Endothelial cell (in vitro differentiated cells): Measurements from ENCODE around the gene SPAG17. TPM values are rescaled to one million over a fixed set of nuclear protein-coding genes. Genes with fewer than 3 reads are reported as not detected.

Experiments
- DNase-seq: peaks from one replicate; pipeline ENCODE4 v3.0.0; 2021; ENCODE audit warnings: low spot score
- H3K27ac Mint-ChIP-seq: one replicate; pipeline ENCODE4 v1.8.0; 2021; ENCODE audit warnings: mixed read lengths, inconsistent platforms; ENCODE audit not compliant: unreplicated experiment
- H3K27me3 Mint-ChIP-seq: one replicate; pipeline ENCODE4 v1.8.0; 2021; ENCODE audit warnings: mild to moderate bottlenecking, moderate library complexity, mixed read lengths, inconsistent platforms; ENCODE audit not compliant: unreplicated experiment
- H3K36me3 Mint-ChIP-seq: one replicate; pipeline ENCODE4 v1.8.0; 2021; ENCODE audit warnings: mild to moderate bottlenecking, low read depth, mixed read lengths, inconsistent platforms; ENCODE audit not compliant: unreplicated experiment
- H3K4me1 Mint-ChIP-seq: one replicate; pipeline ENCODE4 v1.8.0; 2021; ENCODE audit warnings: mild to moderate bottlenecking, mixed read lengths, inconsistent platforms; ENCODE audit not compliant: unreplicated experiment
- H3K4me3 Mint-ChIP-seq: one replicate; pipeline ENCODE4 v1.8.0; 2021; ENCODE audit warnings: mild to moderate bottlenecking, mixed read lengths, inconsistent platforms; ENCODE audit not compliant: unreplicated experiment
- H3K9me3 Mint-ChIP-seq: one replicate; pipeline ENCODE4 v1.8.0; 2021; ENCODE audit warnings: mixed read lengths, inconsistent platforms; ENCODE audit not compliant: unreplicated experiment
- total RNA-seq: library from RNA; stranded (reverse); fragmentation: NEBNext Ultra II Directional; extraction: Animal tissue kit (Norgen Biotek cat#: 25700); gene quantifications from one replicate; pipeline ENCODE4 v1.2.1, GENCODE V29; 2021; ENCODE audit not compliant: unreplicated experiment
- TF ChIP-seq, protein P1 (sequence below): fragments of 200-600 bp; sonication (generic); IDR thresholded peaks from one replicate; pipeline ENCODE4 v1.5.0; 2021; ENCODE audit warnings: antibody characterized with exemption; ENCODE audit not compliant: unreplicated experiment

SPAG17 gene
- total RNA-seq, 1 donor from 2014 or later = 9.5 TPM

DNA sequence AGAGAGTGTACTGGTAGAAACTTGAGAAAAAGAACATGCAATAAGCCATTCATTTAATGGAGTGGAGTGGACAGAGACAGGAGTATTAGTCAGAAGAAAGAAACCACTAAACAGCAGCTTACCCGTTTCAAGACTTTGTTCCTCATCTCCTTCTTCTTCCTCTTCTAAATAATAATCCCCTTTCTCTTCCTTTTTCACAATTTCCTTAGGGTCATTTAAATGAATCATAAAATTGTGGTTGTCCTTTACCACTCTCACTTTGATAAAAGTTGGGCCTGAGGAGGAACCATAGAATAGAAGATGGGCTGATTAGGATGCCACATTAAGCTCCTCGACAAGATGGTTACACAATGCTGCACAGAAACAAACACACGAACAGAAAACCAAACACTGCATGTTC is 145.9 kb downstream of the SPAG17 start:
- DNase-seq = no peak
- no peaks in the 10 kb centered on the region for H3K9me3 Mint-ChIP-seq
- peaks cover 1% of the 10 kb centered on the region for H3K27me3 Mint-ChIP-seq
- no peaks in the 10 kb centered on the region for H3K4me1 Mint-ChIP-seq
- H3K27ac Mint-ChIP-seq = no peak overlapping the region
- H3K4me3 Mint-ChIP-seq = no peak overlapping the region
- no peaks in the 10 kb centered on the region for H3K36me3 Mint-ChIP-seq
- TF ChIP-seq, protein P1, sequence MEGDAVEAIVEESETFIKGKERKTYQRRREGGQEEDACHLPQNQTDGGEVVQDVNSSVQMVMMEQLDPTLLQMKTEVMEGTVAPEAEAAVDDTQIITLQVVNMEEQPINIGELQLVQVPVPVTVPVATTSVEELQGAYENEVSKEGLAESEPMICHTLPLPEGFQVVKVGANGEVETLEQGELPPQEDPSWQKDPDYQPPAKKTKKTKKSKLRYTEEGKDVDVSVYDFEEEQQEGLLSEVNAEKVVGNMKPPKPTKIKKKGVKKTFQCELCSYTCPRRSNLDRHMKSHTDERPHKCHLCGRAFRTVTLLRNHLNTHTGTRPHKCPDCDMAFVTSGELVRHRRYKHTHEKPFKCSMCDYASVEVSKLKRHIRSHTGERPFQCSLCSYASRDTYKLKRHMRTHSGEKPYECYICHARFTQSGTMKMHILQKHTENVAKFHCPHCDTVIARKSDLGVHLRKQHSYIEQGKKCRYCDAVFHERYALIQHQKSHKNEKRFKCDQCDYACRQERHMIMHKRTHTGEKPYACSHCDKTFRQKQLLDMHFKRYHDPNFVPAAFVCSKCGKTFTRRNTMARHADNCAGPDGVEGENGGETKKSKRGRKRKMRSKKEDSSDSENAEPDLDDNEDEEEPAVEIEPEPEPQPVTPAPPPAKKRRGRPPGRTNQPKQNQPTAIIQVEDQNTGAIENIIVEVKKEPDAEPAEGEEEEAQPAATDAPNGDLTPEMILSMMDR = no peak

- Mint-ChIP-seq H3K4me1 (no peaks in the 10 kb centered on the region), H3K27me3 (peaks cover 2% of the 10 kb centered on the region), H3K36me3 (no peaks in the 10 kb centered on the region), H3K4me3 (no peak overlapping the region), H3K9me3 (no peaks in the 10 kb centered on the region), H3K27ac (no peak overlapping the region)
- TF ChIP-seq, protein P1 = no peak
- DNase-seq = no peak
Observed at GRCh38 chr1:118032883-118033282, 152.1 kb downstream of the SPAG17 start.

- Mint-ChIP-seq H3K27me3 (no peaks in the 10 kb centered on the region), H3K27ac (no peak overlapping the region), H3K9me3 (no peaks in the 10 kb centered on the region), H3K4me1 (peaks cover 5% of the 10 kb centered on the region), H3K36me3 (no peaks in the 10 kb centered on the region), H3K4me3 (no peak overlapping the region)
- DNase-seq = no peak
- TF ChIP-seq, protein P1 = no peak
Observed at GRCh38 chr1:118028267-118028666, 156.8 kb downstream of the SPAG17 start.

DNA sequence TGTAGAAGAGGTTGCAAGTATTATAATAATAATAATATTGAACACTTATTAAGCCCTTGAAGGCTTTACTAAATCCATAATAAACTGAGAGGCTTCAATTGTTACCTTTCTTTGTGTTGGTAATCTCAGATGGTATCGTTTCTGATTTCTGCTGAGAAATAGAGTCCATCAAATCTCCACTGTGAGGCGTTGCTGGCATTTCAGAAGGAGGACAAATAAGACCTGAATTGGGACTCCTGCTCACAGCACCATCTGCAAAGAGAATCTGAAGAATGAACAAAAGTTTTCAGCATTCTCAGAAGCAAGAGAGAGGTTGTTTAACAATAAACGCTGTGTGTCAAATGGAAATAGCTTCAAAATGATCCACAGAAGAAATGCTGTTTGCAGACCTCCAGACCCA is 161.8 kb downstream of the SPAG17 start:
- Mint-ChIP-seq H3K9me3 (no peaks in the 10 kb centered on the region), H3K4me3 (no peak overlapping the region), H3K27ac (no peak overlapping the region), H3K4me1 (peaks cover 5% of the 10 kb centered on the region), H3K36me3 (no peaks in the 10 kb centered on the region), H3K27me3 (no peaks in the 10 kb centered on the region)
- TF ChIP-seq, protein P1 = no peak
- no peak for DNase-seq

DNA sequence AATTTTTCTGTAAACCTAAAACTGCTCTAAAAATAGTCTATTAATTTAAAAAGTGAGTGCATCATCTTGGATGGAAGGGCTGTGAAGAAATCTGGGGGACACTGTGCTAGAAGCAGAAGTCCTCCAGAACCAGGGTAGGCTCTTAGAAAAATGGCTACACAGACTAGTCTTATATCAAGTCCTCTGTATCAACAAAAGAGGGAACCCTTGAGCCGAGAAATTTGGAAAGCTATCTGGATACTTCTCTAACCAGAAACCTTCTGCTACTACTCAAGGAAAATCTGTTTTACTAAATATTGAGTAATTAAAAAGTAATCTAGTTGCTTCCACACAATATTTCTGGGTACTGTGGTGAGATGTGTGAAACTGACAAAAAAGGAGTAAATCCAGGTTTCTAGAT is 163.4 kb downstream of the SPAG17 start:
- TF ChIP-seq, protein P1 = no peak
- no peak overlapping the region for H3K4me3 Mint-ChIP-seq
- H3K36me3 Mint-ChIP-seq = no peaks in the 10 kb centered on the region
- no peak for DNase-seq
- H3K4me1 Mint-ChIP-seq = peaks cover 5% of the 10 kb centered on the region
- H3K9me3 Mint-ChIP-seq = no peaks in the 10 kb centered on the region
- H3K27ac Mint-ChIP-seq = no peak overlapping the region
- H3K27me3 Mint-ChIP-seq = no peaks in the 10 kb centered on the region
